Measurements from ENCODE around the gene LSAMP. TPM values are rescaled to one million over a fixed set of nuclear protein-coding genes. Genes with fewer than 3 reads are reported as not detected.

LSAMP gene
- total RNA-seq, 1 experiment from 2014 or later = 45.1 TPM

- in situ Hi-C loops (cut with HindIII; ENCODE audit: low sequenced_read_pairs) = no loop called here
Observed at GRCh38 chr3:116153174-116153573, 292.1 kb downstream of the LSAMP start.

GRCh38 chr3:116150655-116151167 lies 294.6 kb downstream of the LSAMP start:
- in situ Hi-C loops (cut with HindIII; ENCODE audit: low sequenced_read_pairs) = no loop called here
- DNase-seq (ENCODE audit: low spot score) = no peak

More at GRCh38 chr3:116153174-116153573, 292.1 kb downstream of the LSAMP start:
- no peak for DNase-seq (ENCODE audit: low spot score)

- in situ Hi-C loops (cut with HindIII; ENCODE audit: low sequenced_read_pairs) = loop anchor here (25.0 kb wide), 1 partner anchor 288 kb away; the partner anchor contains the start of gene LSAMP
- peak; percentile 73 for DNase-seq (ENCODE audit: low spot score)
Observed at GRCh38 chr3:116148881-116149851, 296.1 kb downstream of the LSAMP start.

- no peak for DNase-seq (ENCODE audit: low spot score)
- in situ Hi-C loops (cut with HindIII; ENCODE audit: low sequenced_read_pairs) = loop anchor here (25.0 kb wide), 1 partner anchor 292 kb away; the partner anchor contains the start of gene LSAMP
Observed at GRCh38 chr3:116145613-116146012, 299.7 kb downstream of the LSAMP start.

GRCh38 chr3:116141724-116142123 lies 303.6 kb downstream of the LSAMP start:
- DNase-seq (ENCODE audit: low spot score) = no peak
- in situ Hi-C loops (cut with HindIII; ENCODE audit: low sequenced_read_pairs) = loop anchor here (25.0 kb wide), 1 partner anchor 296 kb away; the partner anchor contains the start of gene LSAMP

GRCh38 chr3:116140100-116140689 lies 305.1 kb downstream of the LSAMP start:
- in situ Hi-C loops (cut with HindIII; ENCODE audit: low sequenced_read_pairs) = loop anchor here (25.0 kb wide), 1 partner anchor 297 kb away; the partner anchor contains the start of gene LSAMP
- no peak for DNase-seq (ENCODE audit: low spot score)

- in situ Hi-C loops (cut with HindIII; ENCODE audit: low sequenced_read_pairs) = loop anchor here (25.0 kb wide), 1 partner anchor 298 kb away; the partner anchor contains the start of gene LSAMP
- DNase-seq (ENCODE audit: low spot score) = no peak
Observed at GRCh38 chr3:116139641-116140040, 305.6 kb downstream of the LSAMP start.

GRCh38 chr3:116135457-116136085 lies 309.7 kb downstream of the LSAMP start:
- DNase-seq (ENCODE audit: low spot score) = peak; percentile 75
- in situ Hi-C loops (cut with HindIII; ENCODE audit: low sequenced_read_pairs) = loop anchor here (25.0 kb wide), 1 partner anchor 302 kb away; the partner anchor contains the start of gene LSAMP

GRCh38 chr3:116129187-116129946 lies 315.9 kb downstream of the LSAMP start:
- in situ Hi-C loops (cut with HindIII; ENCODE audit: low sequenced_read_pairs) = loop anchor here (25.0 kb wide), 1 partner anchor 308 kb away; the partner anchor contains the start of gene LSAMP
- peak; percentile 90 for DNase-seq (ENCODE audit: low spot score)

GRCh38 chr3:116127464-116127863 lies 317.8 kb downstream of the LSAMP start:
- no peak for DNase-seq (ENCODE audit: low spot score)
- in situ Hi-C loops (cut with HindIII; ENCODE audit: low sequenced_read_pairs) = loop anchor here (25.0 kb wide), 1 partner anchor 310 kb away; the partner anchor contains the start of gene LSAMP

- no peak for DNase-seq (ENCODE audit: low spot score)
- in situ Hi-C loops (cut with HindIII; ENCODE audit: low sequenced_read_pairs) = no loop called here
Observed at GRCh38 chr3:116124166-116124565, 321.1 kb downstream of the LSAMP start.

GRCh38 chr3:116118475-116119169 lies 326.7 kb downstream of the LSAMP start:
- DNase-seq (ENCODE audit: low spot score) = no peak
- in situ Hi-C loops (cut with HindIII; ENCODE audit: low sequenced_read_pairs) = no loop called here

GRCh38 chr3:116114586-116114985 lies 330.7 kb downstream of the LSAMP start:
- DNase-seq (ENCODE audit: low spot score) = no peak
- in situ Hi-C loops (cut with HindIII; ENCODE audit: low sequenced_read_pairs) = no loop called here

- in situ Hi-C loops (cut with HindIII; ENCODE audit: low sequenced_read_pairs) = no loop called here
- DNase-seq (ENCODE audit: low spot score) = no peak
Observed at GRCh38 chr3:116112696-116113095, 332.6 kb downstream of the LSAMP start.

GRCh38 chr3:116111765-116112164 lies 333.5 kb downstream of the LSAMP start:
- in situ Hi-C loops (cut with HindIII; ENCODE audit: low sequenced_read_pairs) = no loop called here
- DNase-seq (ENCODE audit: low spot score) = no peak

- in situ Hi-C loops (cut with HindIII; ENCODE audit: low sequenced_read_pairs) = no loop called here
- no peak for DNase-seq (ENCODE audit: low spot score)
Observed at GRCh38 chr3:116103868-116104530, 341.3 kb downstream of the LSAMP start.

- no peak for DNase-seq (ENCODE audit: low spot score)
- in situ Hi-C loops (cut with HindIII; ENCODE audit: low sequenced_read_pairs) = no loop called here
Observed at GRCh38 chr3:116102037-116102436, 343.2 kb downstream of the LSAMP start.

Measured in G401 (cell line).